Daoy (cell line): ENCODE results near the gene ASH1L. TPM values are rescaled to one million over a fixed set of nuclear protein-coding genes. Genes with fewer than 3 reads are reported as not detected.
"Not testable (repeated sequence)": the region's sequence is repeated elsewhere in the genome, so short reads cannot be mapped to it uniquely, and the experiment has no call there.

Source experiments
- DNase-seq: peaks from one replicate; pipeline ENCODE4 v3.0.0-alpha.2; 2015; ENCODE audit warnings: low read depth
- total RNA-seq: library from RNA; depleted of rRNA; stranded (reverse); fragments of >200 nt; shearing (Covaris generic); gene quantifications from 2 replicates; pipeline ENCODE4 v1.2.3, GENCODE V29; 2014

The ASH1L gene
- total RNA-seq, 1 experiment from 2014 or later: 16.2 TPM

DNA sequence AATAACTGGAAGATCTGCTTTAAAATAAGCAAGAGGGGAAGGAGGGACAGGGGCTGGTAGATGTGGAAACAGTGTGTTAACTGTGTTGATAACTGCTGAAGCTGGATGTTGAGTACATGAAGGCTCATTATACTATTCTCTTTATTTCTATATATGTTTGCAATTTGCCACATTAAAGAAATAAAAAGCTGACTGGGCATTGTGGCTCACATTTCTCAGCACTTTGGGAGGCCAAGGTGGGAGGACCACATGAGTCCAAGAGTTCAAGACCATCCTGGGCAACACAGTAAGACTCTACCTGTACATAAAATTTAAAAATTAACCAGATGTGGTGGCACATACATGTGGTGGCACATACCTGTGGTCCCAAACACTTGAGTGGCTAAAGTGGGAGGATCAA, 6.7 kb downstream of the ASH1L start:
- no peak for DNase-seq

DNA sequence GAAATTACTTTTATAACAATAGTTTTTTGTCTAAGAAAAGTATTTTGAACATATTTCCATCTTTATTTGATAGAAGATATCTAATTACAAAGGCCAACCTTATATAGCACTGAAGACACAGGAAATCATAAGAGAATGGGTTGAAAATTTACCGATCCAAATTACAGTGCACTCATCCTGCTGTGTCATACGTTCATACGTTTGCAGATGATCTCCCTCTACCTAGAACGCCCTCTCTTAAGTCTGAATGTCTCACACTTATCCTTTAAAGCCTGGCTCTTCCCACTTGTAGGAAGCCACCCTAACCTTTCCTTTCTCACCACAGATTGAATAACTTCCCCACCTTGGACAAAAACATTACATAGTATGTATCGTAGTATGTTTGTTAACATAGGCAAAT, 9.3 kb downstream of the ASH1L start:
- no peak for DNase-seq

DNA sequence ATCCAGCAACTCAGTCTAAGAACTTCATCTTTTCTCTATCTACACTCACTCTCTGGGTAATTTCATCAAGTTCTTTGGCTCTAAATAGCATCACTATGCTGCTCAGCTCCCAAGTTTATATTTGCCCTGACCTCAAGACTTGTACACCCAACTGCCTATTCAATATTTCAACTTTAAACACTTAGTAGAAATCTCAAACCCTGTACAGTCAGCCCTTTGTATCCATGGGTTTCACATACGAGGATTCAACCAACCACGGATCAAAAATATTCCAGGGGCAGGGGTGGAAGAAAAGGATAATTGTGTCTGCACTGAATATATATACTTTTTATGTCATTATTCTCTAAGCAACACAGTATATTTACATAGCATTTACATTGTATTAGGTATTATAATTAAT, 13.9 kb downstream of the ASH1L start:
- no peak for DNase-seq

DNA sequence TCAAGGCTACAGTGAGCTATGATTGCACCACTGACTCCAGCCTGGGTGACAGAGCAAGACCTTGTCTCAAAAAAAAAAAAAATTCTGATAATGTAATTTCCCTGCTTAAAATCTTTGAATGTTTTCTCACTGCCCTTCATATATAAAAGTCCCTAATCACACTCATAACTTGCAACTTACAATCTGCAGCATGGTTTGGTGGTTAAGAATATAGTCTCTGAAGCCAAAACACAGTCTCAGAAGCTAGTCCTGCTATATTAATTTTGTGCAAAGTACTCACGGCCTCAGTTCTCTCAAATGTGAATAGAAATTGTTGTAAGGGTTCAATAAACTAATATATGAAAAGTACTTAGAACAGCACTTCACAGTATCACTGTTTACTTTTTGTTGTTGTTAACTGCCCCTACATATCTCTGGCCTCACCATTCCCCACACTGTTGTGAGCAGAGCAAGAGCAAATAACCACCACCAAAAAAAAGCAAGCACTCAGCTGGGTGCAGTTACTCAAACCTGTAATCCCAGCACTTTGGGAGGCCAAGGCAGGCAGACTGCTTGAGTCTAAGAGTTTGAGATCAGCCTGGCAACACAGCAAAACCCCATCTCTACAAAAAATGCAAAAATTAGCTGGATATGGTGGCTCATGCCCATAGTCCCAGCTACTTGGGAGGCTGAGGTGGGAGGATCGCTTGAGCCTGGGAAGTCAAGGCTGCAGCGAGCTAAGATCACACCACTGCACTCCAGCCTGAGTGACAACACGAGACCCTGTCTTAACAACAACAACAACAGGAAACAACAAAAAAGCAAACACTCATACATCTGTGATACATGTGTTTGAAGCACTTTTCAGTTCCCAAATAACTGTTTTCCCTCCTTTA, 22.4 kb downstream of the ASH1L start:
- DNase-seq: no peak

DNA sequence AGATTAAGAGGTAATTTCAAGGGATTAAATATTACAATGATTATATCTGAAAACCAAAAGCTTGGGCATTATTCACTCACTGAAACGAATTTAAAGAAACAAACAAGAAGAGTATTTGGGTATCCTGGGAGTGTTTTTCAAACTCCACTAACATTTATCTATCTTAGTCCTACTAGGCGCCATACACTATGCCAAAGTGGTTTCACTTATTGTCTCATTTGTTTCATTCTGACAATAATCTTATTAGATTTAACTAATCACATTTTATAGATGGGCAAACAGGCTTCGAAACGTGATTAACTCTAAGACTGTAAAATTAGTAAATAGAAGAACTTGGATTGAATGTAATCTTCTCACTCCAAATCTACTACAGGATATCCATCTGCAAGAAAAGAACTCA, 25.4 kb downstream of the ASH1L start:
- no peak for DNase-seq

DNA sequence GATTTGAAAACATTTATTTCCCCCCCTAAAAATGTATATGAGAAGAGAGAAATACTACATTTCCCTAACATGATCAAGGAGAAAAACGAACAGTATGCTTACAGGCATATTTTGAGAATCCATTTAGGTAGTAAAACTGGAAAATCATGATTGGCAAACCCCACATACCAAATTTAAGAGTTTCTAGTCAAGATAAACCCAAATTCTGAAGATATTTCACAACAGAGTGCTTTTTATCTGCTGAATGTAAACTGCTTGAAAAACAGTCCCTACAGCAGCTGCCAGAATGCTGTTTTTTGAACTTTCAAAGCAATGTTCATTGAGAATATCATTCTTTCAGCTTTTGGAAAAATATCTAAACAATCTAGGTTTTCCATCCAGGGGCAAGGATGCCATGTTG, 31.0 kb downstream of the ASH1L start:
- DNase-seq: no peak

DNA sequence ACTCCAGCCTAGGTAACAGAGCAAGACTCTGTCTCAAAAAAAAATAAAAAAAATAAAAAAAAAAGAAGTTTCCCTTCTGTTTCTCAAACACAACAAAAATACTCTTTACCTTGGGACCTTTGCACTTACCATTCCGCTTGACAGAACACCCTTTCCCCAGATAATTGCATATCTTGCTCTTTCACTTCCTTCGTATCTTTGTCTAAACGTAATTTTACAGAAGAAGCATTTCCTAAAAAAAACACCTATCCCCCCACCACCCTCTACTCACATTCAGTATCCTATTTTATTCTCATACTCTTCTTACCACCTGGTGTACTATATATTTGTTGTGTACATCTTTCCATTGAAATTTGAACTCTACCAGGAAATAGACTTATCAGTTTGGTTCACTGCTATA, 32.7 kb downstream of the ASH1L start:
- DNase-seq: no peak

DNA sequence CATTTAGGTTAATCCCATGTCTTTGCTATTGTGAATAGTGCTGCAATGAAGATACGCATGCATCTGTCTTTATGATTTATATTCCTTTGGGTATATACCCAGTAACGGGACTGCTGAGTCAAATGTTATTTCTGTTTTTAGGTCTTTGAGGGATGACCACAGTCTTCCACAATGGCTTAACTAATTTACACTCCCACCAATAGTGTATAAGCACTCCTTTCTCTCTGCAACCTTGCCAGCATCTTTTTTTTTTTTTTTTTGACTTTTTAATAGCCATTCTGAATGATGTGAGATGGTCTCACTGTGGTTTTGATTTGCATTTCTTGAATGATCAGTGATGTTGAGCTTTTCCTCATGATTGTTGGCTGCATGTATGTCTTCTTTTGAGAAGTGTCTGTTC, 33.5 kb downstream of the ASH1L start:
- no peak for DNase-seq

DNA sequence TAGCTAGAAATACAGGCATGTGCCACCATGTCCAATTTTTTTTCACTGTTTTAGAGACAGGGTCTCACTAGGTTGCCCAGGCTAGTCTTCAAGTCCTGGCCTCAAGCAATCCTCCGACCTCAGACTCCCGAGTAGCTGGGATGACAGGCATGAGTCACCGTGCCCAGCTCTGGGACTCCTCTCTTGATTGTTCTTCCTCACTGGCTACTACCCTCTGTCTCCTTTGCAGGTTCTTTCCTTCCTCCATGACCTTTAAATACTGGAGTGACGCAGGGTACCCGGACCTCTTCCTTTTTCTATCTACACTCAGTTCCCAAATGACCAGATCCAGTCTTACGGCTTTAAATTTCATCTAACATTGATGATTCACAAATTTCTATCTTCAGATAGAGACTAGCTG, 34.9 kb downstream of the ASH1L start:
- peak; percentile 5 for DNase-seq

DNA sequence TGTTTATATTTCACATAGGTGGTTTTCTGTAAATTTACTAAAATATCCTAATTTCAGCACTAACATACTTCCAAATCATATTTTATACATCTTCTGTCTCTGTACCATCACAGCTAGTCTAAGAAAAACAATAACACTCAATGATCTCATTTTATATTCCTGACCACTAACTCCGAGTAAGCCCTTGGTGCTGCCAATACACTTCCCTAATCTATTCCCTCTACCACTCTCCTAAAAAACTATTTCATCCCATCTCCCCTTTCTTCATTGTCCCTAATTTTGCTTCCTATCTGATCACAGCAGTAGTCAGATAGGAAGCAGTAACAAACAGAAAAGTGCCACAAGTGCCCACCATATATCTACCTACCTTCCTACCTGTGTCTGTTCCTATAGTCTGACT, 36.2 kb downstream of the ASH1L start:
- DNase-seq: no peak

DNA sequence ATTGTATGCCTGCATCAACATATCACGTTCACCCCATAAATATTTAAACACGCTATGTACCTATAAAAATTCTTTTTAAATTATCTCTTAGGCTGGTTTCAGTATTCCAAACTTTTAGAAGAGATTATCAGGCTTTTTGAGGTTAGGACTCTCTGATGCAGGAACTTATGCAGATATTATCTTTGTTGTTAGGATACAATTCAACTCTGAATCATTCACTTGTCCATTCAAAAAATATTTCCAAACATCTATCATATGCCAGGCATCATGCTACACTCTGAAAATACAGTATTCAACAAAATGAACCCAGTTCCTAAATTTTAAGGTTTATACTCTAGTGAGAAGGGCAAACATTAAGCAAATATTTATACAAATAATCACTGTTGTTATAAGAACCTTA, 40.5 kb downstream of the ASH1L start:
- DNase-seq: no peak

DNA sequence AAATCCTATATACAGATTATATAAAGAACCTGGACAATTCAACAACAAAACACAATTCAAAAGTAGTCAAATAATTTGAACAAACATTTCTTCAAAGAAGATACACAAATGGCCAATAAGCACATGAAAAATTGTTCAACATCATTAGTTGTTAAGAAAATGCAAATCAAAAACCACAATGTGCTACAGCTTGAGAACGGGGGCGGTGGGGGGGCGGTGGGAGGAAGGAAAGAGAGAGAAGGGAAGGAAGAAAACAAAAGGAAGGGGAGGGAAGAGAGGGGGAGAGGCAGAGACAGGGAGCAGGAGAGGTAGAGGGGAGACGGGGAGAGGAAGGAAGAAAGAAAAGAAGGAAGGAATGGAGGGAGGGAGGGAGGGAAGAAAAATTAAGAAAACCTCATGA, 44.1 kb downstream of the ASH1L start:
- DNase-seq: no peak

DNA sequence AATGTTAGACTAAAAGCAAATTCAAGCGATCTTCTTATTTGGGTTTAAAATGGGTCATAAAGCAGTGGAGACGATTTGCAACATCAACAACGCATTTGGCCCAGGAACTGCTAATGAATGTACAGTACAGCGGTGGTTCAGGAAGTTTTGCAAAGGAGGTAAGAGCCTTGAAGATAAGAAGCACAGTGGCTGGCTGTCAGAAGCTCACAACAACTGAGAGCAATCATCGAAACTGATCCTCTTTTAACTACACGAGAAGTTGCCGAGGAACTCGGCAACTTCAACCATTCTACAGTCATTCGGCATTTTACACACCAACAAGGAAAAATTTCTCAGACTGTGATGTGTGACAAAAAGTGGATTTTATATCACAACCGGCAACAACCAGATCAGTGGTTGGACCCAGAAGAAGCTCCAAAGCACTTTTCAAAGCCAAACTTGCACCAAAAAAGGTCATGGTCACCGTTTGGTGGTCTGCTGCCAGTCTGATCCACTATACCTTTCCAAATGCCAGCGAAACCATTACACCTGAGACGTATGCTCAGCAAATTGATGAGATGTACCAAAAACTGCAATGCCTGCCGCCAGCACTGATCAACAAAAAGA, 47.9 kb downstream of the ASH1L start:
- DNase-seq: no peak

DNA sequence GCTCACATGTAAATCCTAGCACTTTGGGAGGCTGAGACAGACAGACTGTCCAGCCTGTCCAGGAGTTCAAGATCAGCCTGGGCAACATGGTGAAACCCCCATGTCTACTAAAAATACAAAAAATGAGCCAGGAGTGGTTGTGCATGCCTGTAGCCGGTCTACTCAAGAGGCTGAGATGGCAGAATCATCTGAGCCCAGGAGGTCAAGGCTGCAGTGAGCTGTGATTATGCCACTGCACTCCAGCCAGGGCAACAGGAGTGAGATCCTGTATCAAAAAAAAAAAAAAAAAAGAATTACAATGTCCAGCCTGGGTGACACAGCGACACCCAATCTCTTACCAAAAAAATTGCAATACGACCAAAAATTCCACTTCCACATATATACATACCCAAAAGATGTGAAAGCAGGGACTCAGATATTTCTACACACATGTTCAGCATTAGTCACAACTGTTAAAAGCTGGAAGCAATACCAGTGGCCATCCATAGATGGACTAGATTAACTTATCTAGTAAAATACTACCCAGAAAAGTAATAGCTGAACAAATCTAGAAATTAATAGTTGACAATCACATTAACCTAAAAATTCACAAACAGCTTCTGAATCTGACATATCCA, 49.2 kb downstream of the ASH1L start:
- no peak for DNase-seq

DNA sequence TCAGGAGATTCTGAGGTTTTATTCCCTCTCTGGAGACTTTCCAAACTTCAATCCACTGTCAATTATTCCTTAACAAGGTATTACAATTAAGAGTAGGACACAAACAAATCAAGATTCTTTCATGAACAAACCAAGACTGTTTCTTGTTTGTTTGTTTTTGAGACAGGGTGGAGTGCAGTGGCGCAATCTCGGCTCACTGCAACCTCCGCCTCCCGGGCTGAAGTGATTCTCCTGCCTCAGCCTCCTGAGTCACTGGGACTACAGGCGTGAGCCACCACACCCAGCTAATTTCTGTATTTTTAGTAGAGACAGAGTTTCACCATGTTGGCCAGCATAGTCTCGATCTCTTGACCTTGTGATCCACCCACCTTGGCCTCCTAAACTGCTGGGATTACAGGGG, 51.2 kb downstream of the ASH1L start:
- DNase-seq: not testable (repeated sequence)

DNA sequence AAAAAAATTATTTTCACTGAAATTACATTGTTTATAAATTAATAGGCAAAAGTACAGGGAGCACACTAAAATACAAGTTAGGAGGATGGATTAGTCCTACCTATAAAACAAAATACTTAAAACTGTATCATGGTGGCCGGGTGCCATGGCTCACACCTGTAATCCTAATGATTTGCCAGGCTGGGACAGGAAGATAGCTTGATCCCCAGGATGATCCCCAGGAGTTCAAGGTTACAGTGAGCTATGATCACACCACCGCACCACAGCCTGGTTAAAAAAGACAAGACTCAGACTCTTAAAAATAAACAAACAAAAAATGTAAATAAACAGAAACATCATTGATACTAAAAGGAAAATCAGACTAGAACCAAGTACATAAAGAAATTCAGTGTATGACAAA, 53.5 kb downstream of the ASH1L start:
- no peak for DNase-seq

DNA sequence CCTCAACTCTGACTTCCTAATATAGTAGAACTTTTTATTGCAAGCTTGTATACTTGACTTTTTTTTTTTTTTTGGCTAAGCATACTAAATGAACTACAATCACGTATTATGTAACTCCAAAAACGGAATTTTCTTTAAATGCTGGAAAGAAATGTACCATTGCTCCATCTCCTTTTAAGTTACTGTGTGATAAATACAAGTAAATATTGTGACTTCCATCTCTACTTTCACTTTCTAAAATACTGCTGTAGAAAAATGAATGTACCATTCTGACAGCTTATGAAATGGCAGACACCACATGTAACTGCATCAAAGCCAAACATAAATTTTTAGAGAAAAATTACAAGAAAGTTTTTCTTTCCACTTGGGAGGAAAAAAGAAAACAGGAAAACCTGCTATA, 54.7 kb downstream of the ASH1L start:
- DNase-seq: no peak

DNA sequence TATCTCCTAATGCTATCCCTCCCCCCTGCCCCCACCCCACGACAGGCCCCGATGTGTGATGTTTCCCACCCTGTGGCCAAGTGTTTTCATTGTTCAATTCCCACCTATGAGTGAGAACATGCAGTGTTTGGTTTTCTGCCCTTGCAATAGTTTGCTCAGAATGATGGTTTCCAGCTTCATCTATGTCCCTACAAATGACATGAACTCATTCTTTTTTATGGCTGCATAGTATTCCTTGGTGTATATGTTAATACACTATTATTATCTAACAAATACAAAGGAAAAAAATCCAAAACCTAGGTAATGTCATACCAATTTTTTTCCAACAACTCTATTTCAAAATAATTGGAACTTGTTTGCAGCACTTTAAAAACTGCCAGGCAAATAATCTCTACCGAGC, 56.6 kb downstream of the ASH1L start:
- DNase-seq: not testable (repeated sequence)

DNA sequence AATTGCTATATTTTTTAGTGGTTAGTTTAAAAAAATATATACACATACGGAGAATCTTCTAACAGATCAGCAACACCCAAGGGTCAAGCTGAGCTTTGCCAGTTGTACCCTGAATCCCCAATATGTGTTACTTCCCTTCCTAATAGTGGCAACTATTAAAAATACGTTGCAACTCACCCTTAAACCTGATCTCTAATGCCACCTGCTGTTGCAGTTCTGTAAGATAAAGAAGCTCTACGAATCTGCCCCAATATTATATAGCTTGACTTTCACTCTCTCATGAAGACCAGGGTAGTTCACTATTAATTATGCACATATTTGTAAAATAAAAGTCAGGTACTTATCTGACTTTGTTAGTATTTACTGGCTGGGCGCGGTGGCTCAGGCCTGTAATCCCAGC, 58.4 kb downstream of the ASH1L start:
- DNase-seq: no peak

DNA sequence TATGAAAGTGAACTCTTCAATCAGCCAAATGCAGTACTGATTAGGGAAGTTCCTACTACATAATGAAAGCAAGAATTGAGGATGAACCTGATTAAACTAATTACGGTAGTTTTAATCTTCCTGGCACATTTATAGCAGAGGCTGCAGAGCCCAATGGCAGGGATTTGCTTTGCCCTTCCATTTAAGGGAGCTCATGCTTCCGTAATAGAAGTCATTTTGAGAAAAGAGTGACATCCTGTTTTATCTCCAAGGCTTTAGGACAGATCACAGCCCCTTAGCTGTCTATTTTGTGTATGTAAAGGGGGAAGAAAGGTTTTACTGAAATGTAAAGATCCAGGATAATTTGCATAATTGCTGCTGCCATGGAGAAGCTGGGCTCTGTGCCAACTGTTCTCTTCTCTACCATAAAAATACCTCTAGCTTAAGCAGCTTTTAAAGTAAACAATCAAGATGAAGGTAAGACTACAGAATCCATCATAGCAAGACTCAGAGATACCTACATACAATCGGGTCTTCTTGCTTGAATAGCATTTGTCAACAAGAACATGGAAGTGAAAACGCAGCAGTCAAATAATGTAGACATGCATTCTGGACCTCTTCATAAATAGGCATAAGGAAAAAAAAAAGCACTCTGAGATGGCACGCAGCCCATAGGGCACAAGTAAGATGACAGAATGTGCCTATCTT, 62.5 kb downstream of the ASH1L start:
- DNase-seq: no peak

DNA sequence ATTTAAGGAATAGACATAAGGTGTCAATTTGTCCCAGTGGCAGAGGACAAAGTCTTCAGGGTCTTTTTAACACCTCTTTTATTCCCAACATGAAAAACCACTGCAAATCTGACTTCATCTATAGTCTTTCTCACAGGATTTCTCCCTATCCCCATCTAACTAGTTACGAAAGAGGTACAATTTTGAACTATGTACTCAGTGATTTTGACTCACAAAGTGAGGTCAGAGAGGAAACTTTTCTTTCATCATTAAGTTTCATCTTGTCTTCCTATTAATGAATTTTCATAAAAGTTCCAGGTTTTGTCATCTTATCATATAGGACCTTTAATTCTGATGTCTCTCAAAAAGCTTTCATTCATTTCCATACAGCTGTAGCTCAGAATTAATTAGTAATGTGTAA, 63.3 kb downstream of the ASH1L start:
- no peak for DNase-seq

DNA sequence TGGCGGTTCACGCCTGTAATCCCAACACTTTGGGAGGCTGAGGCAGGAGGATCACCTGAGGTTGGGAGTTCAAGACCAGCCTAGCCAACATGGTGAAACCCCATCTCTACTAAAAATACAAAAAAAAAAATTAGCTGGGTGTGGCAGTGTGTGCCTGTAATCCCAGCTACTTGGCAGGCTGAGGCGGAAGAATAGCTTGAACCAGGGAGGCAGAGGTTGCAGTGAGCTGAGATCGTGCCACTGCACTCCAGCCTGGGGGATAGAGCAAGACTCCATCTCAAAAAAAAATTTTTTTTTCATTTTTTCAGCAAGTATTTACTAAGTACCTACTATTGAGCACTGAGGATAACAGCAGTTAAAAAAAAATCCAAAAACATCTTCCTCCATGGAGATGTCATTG, 69.0 kb downstream of the ASH1L start:
- DNase-seq: not testable (repeated sequence)

DNA sequence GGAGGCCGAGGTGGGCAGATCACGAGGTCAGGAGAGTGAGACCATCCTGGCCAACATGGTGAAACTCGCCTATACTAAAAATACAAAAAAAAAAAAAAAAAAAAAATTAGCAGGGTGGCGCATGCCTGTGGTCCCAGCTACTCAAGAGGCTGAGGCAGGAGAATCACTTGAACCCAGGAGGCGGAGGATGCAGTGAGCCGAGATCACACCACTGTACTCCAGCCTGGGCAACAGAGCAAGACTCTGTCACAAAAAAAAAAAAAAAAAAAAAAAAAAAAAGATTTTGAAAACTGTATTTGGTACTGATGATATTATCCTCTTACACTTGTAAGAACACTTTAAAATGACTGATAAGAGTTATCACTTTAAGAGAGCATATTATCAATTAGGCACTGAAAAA, 74.2 kb downstream of the ASH1L start:
- DNase-seq: not testable (repeated sequence)
